Stimulated activated CD4-positive, alpha-beta T cell treated with anti-CD3 and anti-CD28 coated beads, Interleukin-1b, Interleukin-23, amount 100 ng/mL, for 48 hours (primary cell): Measurements from ENCODE around the gene MITF.

ENCODE experiments used
- DNase-seq: peaks from one replicate; pipeline ENCODE4 v3.0.0-alpha.2; 2020

The MITF gene

GRCh38 chr3:69729147-69729919 lies 9.9 kb upstream of the MITF start:
- no peak for DNase-seq

GRCh38 chr3:69731080-69731479 lies 8.2 kb upstream of the MITF start:
- no peak for DNase-seq

GRCh38 chr3:69735893-69736292 lies 3.4 kb upstream of the MITF start:
- no peak for DNase-seq

GRCh38 chr3:69737392-69737791 lies 1.9 kb upstream of the MITF start:
- no peak for DNase-seq

- DNase-seq = no peak
Measured at GRCh38 chr3:69738315-69738714, 949 bp upstream of the MITF start.

GRCh38 chr3:69738859-69739203 lies 433 bp upstream of the MITF start:
- no peak for DNase-seq

GRCh38 chr3:69740103-69741021 lies 1.1 kb downstream of the MITF start:
- no peak for DNase-seq

- DNase-seq = no peak
Measured at GRCh38 chr3:69741032-69741767, 1.9 kb downstream of the MITF start.

GRCh38 chr3:69742391-69742790 lies 3.1 kb downstream of the MITF start:
- DNase-seq = no peak

GRCh38 chr3:69743975-69744906 lies 5.0 kb downstream of the MITF start:
- DNase-seq = no peak

- no peak for DNase-seq
Measured at GRCh38 chr3:69745505-69745904, 6.2 kb downstream of the MITF start.

- DNase-seq = no peak
Measured at GRCh38 chr3:69746119-69746518, 6.9 kb downstream of the MITF start.

- DNase-seq = no peak
Measured at GRCh38 chr3:69747511-69748258, 8.4 kb downstream of the MITF start.

GRCh38 chr3:69748503-69748902 lies 9.2 kb downstream of the MITF start:
- DNase-seq = no peak

- no peak for DNase-seq
Measured at GRCh38 chr3:69749461-69749860, 10.2 kb downstream of the MITF start.

GRCh38 chr3:69750549-69750948 lies 11.3 kb downstream of the MITF start:
- DNase-seq = no peak

GRCh38 chr3:69751074-69751476 lies 11.8 kb downstream of the MITF start:
- no peak for DNase-seq

- DNase-seq = no peak
Measured at GRCh38 chr3:69752241-69752640, 13.0 kb downstream of the MITF start.

GRCh38 chr3:69753179-69753775 lies 14.0 kb downstream of the MITF start:
- no peak for DNase-seq

- no peak for DNase-seq
Measured at GRCh38 chr3:69755795-69756194, 16.5 kb downstream of the MITF start.
